GM23338 (cell line): Measurements from ENCODE around the gene NR2C2. TPM values are rescaled to one million over a fixed set of nuclear protein-coding genes. Genes with fewer than 3 reads are reported as not detected.

Experiments used
- ATAC-seq: fragments of 200-7000 bp; cut with Tn5 transposase; 3 replicates; pipeline ENCODE4 v1.9.1; 2020
- DNase-seq: peaks from one replicate; pipeline ENCODE4 v3.0.0-alpha.2; 2015; ENCODE audit warnings: low spot score
- H2AFZ ChIP-seq: fragments of 200-600 bp; sonication (generic); 2 replicates; pipeline ENCODE4 v1.8.0; 2016; ENCODE audit warnings: antibody characterized with exemption, mild to moderate bottlenecking, moderate library complexity
- H3F3A ChIP-seq: fragments of 200-600 bp; sonication (generic); replicated peaks from 2 replicates; pipeline ENCODE4 v1.8.0; 2017; ENCODE audit warnings: antibody characterized with exemption, mixed run types, low read depth
- H3K27ac ChIP-seq: fragments of 200-600 bp; sonication (generic); 2 replicates; pipeline ENCODE4 v1.6.1; 2016; ENCODE audit warnings: low read depth
- H3K27me3 ChIP-seq: fragments of 200-600 bp; sonication (generic); 2 replicates; pipeline ENCODE4 v1.8.0; 2016; ENCODE audit warnings: mild to moderate bottlenecking, mixed run types, moderate library complexity; ENCODE audit not compliant: insufficient read depth
- H3K36me3 ChIP-seq: fragments of 200-600 bp; sonication (generic); 2 replicates; pipeline ENCODE4 v1.8.0; 2016; ENCODE audit warnings: mild to moderate bottlenecking; ENCODE audit not compliant: insufficient read depth
- H3K4me1 ChIP-seq: fragments of 200-600 bp; sonication (generic); 2 replicates; pipeline ENCODE4 v1.8.0; 2016; ENCODE audit warnings: mild to moderate bottlenecking, moderate library complexity; ENCODE audit not compliant: insufficient read depth
- H3K4me2 ChIP-seq: fragments of 200-600 bp; sonication (generic); 2 replicates; pipeline ENCODE4 v1.7.1; 2017; ENCODE audit warnings: mixed run types
- H3K4me3 ChIP-seq: fragments of 200-600 bp; sonication (generic); 2 replicates; pipeline ENCODE4 v1.6.1; 2016; ENCODE audit warnings: mixed run types
- H3K79me2 ChIP-seq: fragments of 200-600 bp; sonication (generic); replicated peaks from 2 replicates; pipeline ENCODE4 v1.8.0; 2017; ENCODE audit warnings: mild to moderate bottlenecking; ENCODE audit not compliant: insufficient read depth
- H3K9me2 ChIP-seq: fragments of 200-600 bp; sonication (generic); 2 replicates; pipeline ENCODE4 v1.8.0; 2017; ENCODE audit not compliant: insufficient read depth
- H4K20me1 ChIP-seq: fragments of 200-600 bp; sonication (generic); replicated peaks from 2 replicates; pipeline ENCODE4 v1.8.0; 2017; ENCODE audit warnings: mild to moderate bottlenecking; ENCODE audit not compliant: insufficient read depth
- H3K27ac Mint-ChIP-seq: 2 replicates; pipeline ENCODE4 v1.8.0; 2020; ENCODE audit warnings: inconsistent platforms, mild to moderate bottlenecking, moderate library complexity, mixed read lengths
- H3K27me3 Mint-ChIP-seq: 3 replicates; pipeline ENCODE4 v1.8.0; 2022; ENCODE audit warnings: low read depth, mild to moderate bottlenecking, moderate library complexity, mixed read lengths, inconsistent platforms; ENCODE audit not compliant: insufficient read depth, poor library complexity
- H3K36me3 Mint-ChIP-seq: 3 replicates; pipeline ENCODE4 v1.8.0; 2021; ENCODE audit warnings: low read depth, mild to moderate bottlenecking, inconsistent platforms, moderate library complexity, mixed read lengths
- H3K4me1 Mint-ChIP-seq: 3 replicates; pipeline ENCODE4 v1.8.0; 2020; ENCODE audit warnings: mild to moderate bottlenecking, inconsistent platforms, mixed read lengths
- H3K4me3 Mint-ChIP-seq: 3 replicates; pipeline ENCODE4 v1.8.0; 2021; ENCODE audit warnings: moderate library complexity, mild to moderate bottlenecking, inconsistent platforms, mixed read lengths
- H3K9me3 Mint-ChIP-seq: 3 replicates; pipeline ENCODE4 v1.8.0; 2020; ENCODE audit warnings: moderate library complexity, mild to moderate bottlenecking, inconsistent platforms, mixed read lengths
- CREB1 ChIP-seq: fragments of 250-450 bp; sonication (Bioruptor Pico); IDR thresholded peaks from 2 replicates; pipeline ENCODE4 v1.5.0; 2020; ENCODE audit warnings: low read depth, mild to moderate bottlenecking, moderate library complexity
- EZH2 ChIP-seq: fragments of 200-600 bp; sonication (generic); IDR thresholded peaks from one replicate; pipeline ENCODE4 v1.8.0; 2017; ENCODE audit warnings: antibody characterized with exemption, mild to moderate bottlenecking, low read depth; ENCODE audit not compliant: unreplicated experiment
- EZH2phosphoT487 ChIP-seq: fragments of 200-600 bp; sonication (generic); IDR thresholded peaks from one replicate; pipeline ENCODE4 v1.8.1; 2018; ENCODE audit warnings: antibody characterized with exemption; ENCODE audit not compliant: unreplicated experiment
- JUNB ChIP-seq: IDR thresholded peaks from one replicate; pipeline ENCODE4 v1.6.1; 2016; ENCODE audit warnings: antibody characterized with exemption; ENCODE audit not compliant: unreplicated experiment
- NANOG ChIP-seq: IDR thresholded peaks from 2 replicates; pipeline ENCODE4 v1.6.1; 2016; ENCODE audit warnings: antibody characterized with exemption, borderline replicate concordance
- POLR2AphosphoS5 ChIP-seq: IDR thresholded peaks from 2 replicates; pipeline ENCODE4 v1.6.1; 2016; ENCODE audit warnings: antibody characterized with exemption, low read depth
- ZNF114 ChIP-seq: fragments of 250-450 bp; sonication (Bioruptor Pico); IDR thresholded peaks from 2 replicates; pipeline ENCODE4 v1.5.0; 2020; ENCODE audit warnings: mild to moderate bottlenecking, moderate library complexity
- ZNF331 ChIP-seq: fragments of 250-450 bp; sonication (Bioruptor Pico); IDR thresholded peaks from 2 replicates; pipeline ENCODE4 v1.5.0; 2020; ENCODE audit warnings: low read depth, mild to moderate bottlenecking, moderate library complexity
- ZNF462 ChIP-seq: fragments of 250-450 bp; sonication (Bioruptor Pico); IDR thresholded peaks from 2 replicates; pipeline ENCODE4 v1.5.0; 2020; ENCODE audit warnings: mild to moderate bottlenecking, moderate library complexity
- polyA plus RNA-seq: library from polyadenylated mRNA; unstranded; fragments of >200 nt; fragmentation: Nextera tagmentation; extraction: Ambion mirVana; gene quantifications from 2 replicates; pipeline ENCODE4 v1.2.1, GENCODE V29; 2016
- total RNA-seq: library from RNA; depleted of rRNA; stranded (reverse); fragments of >200 nt; shearing (Covaris generic); gene quantifications from 2 replicates; pipeline ENCODE4 v1.2.3, GENCODE V29; 2014
- TF ChIP-seq, protein P1 (sequence below): IDR thresholded peaks from 2 replicates; pipeline ENCODE4 v1.6.1; 2016; ENCODE audit warnings: antibody characterized with exemption

Gene NR2C2
- total and polyA plus RNA-seq, 2 experiments from 2014 or later = 12.0 to 57.2 TPM

GRCh38 chr3:15083252-15083651, 135.9 kb downstream of the NR2C2 start (continued):
- TF ChIP-seq ZNF462 (CRISPR knock-in tag) (no peak), CREB1 (no peak), ZNF114 (CRISPR knock-in tag) (no peak), EZH2 (no peak), EZH2phosphoT487 (no peak), NANOG (no peak), JUNB (no peak)
- TF ChIP-seq, protein P1, sequence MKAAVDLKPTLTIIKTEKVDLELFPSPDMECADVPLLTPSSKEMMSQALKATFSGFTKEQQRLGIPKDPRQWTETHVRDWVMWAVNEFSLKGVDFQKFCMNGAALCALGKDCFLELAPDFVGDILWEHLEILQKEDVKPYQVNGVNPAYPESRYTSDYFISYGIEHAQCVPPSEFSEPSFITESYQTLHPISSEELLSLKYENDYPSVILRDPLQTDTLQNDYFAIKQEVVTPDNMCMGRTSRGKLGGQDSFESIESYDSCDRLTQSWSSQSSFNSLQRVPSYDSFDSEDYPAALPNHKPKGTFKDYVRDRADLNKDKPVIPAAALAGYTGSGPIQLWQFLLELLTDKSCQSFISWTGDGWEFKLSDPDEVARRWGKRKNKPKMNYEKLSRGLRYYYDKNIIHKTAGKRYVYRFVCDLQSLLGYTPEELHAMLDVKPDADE = no peak

- H3K36me3 ChIP-seq = peaks cover 5% of the 10 kb centered on the region; the same call in 1 of the 2 replicates
- ATAC-seq (no peak), DNase-seq (no peak)
- H3K4me2 ChIP-seq = no peak overlapping the region
- no peaks in the 10 kb centered on the region for H4K20me1 ChIP-seq
- H2AFZ ChIP-seq = no peak overlapping the region
- H3K79me2 ChIP-seq = no peaks in the 10 kb centered on the region
- H3K27ac ChIP-seq = no peak overlapping the region
- Mint-ChIP-seq H3K9me3 (no peaks in the 10 kb centered on the region), H3K27ac (no peak overlapping the region), H3K36me3 (peaks cover 32% of the 10 kb centered on the region), H3K4me1 (no peaks in the 10 kb centered on the region), H3K4me3 (no peak overlapping the region), H3K27me3 (no peaks in the 10 kb centered on the region)
- no peaks in the 10 kb centered on the region for H3K9me2 ChIP-seq
- no peaks in the 10 kb centered on the region for H3F3A ChIP-seq
- no peaks in the 10 kb centered on the region for H3K27me3 ChIP-seq
- H3K4me3 ChIP-seq = no peak overlapping the region
- no peaks in the 10 kb centered on the region for H3K4me1 ChIP-seq
- TF ChIP-seq EZH2phosphoT487 (no peak), EZH2 (no peak), ZNF331 (no peak), JUNB (no peak), ZNF114 (CRISPR knock-in tag) (no peak), POLR2AphosphoS5 (no peak)
- TF ChIP-seq, protein P1 = no peak
These were observed 138.9 kb downstream of the NR2C2 start for GRCh38 chr3:15086263-15086662.
